NCI-H2171 (cell line): ENCODE data around the gene ATXN7L1.

Experiments
- DNase-seq: peaks from one replicate; lab custom pipeline; 2025; lab: John Stamatoyannopoulos, UW

Gene ATXN7L1

GRCh38 chr7:105647591-105647990 lies 228.8 kb downstream of the ATXN7L1 start:
- DNase-seq = peak; percentile 36

GRCh38 chr7:105644937-105645336 lies 231.5 kb downstream of the ATXN7L1 start:
- DNase-seq = no peak

GRCh38 chr7:105643851-105644250 lies 232.5 kb downstream of the ATXN7L1 start:
- no peak for DNase-seq

- DNase-seq = no peak
Measured at GRCh38 chr7:105643384-105643783, 233.0 kb downstream of the ATXN7L1 start.

- DNase-seq = no peak
Measured at GRCh38 chr7:105642264-105642663, 234.1 kb downstream of the ATXN7L1 start.

GRCh38 chr7:105640956-105641810 lies 235.2 kb downstream of the ATXN7L1 start:
- DNase-seq = no peak

GRCh38 chr7:105639667-105640493 lies 236.5 kb downstream of the ATXN7L1 start:
- DNase-seq = no peak

- no peak for DNase-seq
Measured at GRCh38 chr7:105638902-105639495, 237.4 kb downstream of the ATXN7L1 start.

GRCh38 chr7:105638334-105638733 lies 238.1 kb downstream of the ATXN7L1 start:
- DNase-seq = no peak

GRCh38 chr7:105637755-105638154 lies 238.6 kb downstream of the ATXN7L1 start:
- DNase-seq = no peak

- DNase-seq = no peak
Measured at GRCh38 chr7:105636982-105637381, 239.4 kb downstream of the ATXN7L1 start.

- no peak for DNase-seq
Measured at GRCh38 chr7:105635197-105635596, 241.2 kb downstream of the ATXN7L1 start.

- DNase-seq = no peak
Measured at GRCh38 chr7:105625986-105626385, 250.4 kb downstream of the ATXN7L1 start.

- no peak for DNase-seq
Measured at GRCh38 chr7:105623906-105624305, 252.5 kb downstream of the ATXN7L1 start.

- DNase-seq = no peak
Measured at GRCh38 chr7:105623378-105623777, 253.0 kb downstream of the ATXN7L1 start.

- no peak for DNase-seq
Measured at GRCh38 chr7:105622106-105622731, 254.2 kb downstream of the ATXN7L1 start.

- no peak for DNase-seq
Measured at GRCh38 chr7:105621617-105622016, 254.8 kb downstream of the ATXN7L1 start.

- no peak for DNase-seq
Measured at GRCh38 chr7:105621176-105621575, 255.2 kb downstream of the ATXN7L1 start.

- no peak for DNase-seq
Measured at GRCh38 chr7:105619590-105619989, 256.8 kb downstream of the ATXN7L1 start.

- DNase-seq = peak; percentile 12
Measured at GRCh38 chr7:105618016-105618296, 258.4 kb downstream of the ATXN7L1 start.

- DNase-seq = no peak
Measured at GRCh38 chr7:105617280-105618015, 259.0 kb downstream of the ATXN7L1 start.
